ENCODE measurements around the gene DNAJB8. TPM values are rescaled to one million over a fixed set of nuclear protein-coding genes. Genes with fewer than 3 reads are reported as not detected.
A peak's percentile ranks its signal among the peaks of the same experiment; 100 is the strongest.

Gene DNAJB8
- total and polyA plus RNA-seq, 9 of the 15 experiments (the other 6 are each of a cell fraction or from before 2014, with no cell fraction given): not detected

GRCh38 chr3:128504963-128505730 is 38.5 kb upstream of the DNAJB8 start (continued):
- TF ChIP-seq MGA (IDR thresholded peaks at IDR 0.05) (peak; percentile 79), TAF15 (IDR thresholded peaks at IDR 0.05; ENCODE audit: low read depth, low read length) (no peak), MBD1 (CRISPR knock-in tag; IDR thresholded peaks at IDR 0.05) (0 out of 2 replicates have a peak, but pooled peaks have one; percentile 41), YY1 (IDR thresholded peaks at IDR 0.05; ENCODE audit: borderline replicate concordance in 1 of 3, control insufficient read depth in 1 of 3, extremely low read depth in 1 of 3, insufficient read depth in 3 of 3, insufficient read length in 1 of 3, insufficient replicate concordance in 2 of 3, low read depth in 1 of 3, low read length in 2 of 3) (peak in 1 of 3 experiments; percentile 52), E2F6 (IDR thresholded peaks at IDR 0.05; ENCODE audit: borderline replicate concordance in 1 of 2, extremely low read depth in 1 of 2, insufficient read depth in 1 of 2, insufficient read length in 1 of 2, low read depth in 1 of 2, low read length in 1 of 2, poor library complexity in 1 of 2, severe bottlenecking in 1 of 2) (peak in 1 of 2 experiments; percentile 45)

All from K562 (cell line).